ENCODE data around the gene DCAF8.

Gene DCAF8

DNA sequence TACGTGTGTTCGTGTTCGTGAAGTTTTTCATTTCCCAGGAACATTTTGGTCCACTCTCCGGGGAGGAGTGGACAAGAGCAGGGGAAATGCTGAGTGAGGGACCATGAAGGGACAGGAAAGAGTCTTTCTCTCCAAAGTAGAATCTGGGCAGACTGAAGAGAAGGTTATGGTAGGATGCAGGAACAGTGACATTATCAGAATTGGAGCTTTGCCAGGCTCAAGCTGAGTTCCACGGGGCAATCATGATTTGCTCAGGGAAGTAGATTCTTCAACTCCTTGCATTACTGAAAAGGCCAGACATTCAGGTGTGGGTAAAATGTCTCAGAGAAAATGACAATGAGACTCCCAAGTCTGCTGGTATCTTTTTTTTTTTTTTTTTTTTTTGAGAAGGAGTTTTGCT lies 94.3 kb downstream of the DCAF8 start:
- DNase-seq = no peak

DNA sequence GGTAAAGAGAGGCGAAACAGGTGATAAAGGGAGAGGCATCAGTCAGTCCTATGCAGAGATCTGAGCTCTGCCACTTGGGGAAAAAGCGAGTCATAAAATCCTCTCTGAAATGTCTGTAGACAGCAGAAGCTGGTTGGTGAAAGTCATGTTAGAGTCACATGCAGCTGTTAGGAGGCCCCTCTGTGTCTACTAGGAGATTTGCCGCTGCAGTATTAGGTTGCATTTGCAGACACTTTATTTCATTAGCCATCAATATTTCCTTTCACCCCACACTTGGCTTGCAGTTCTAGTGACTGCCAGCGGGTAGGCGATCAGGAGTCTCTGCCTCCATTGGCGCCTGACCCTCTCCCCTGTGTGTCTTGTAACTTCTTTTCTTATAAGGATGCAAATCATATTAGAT lies 94.8 kb downstream of the DCAF8 start:
- no peak for DNase-seq

DNA sequence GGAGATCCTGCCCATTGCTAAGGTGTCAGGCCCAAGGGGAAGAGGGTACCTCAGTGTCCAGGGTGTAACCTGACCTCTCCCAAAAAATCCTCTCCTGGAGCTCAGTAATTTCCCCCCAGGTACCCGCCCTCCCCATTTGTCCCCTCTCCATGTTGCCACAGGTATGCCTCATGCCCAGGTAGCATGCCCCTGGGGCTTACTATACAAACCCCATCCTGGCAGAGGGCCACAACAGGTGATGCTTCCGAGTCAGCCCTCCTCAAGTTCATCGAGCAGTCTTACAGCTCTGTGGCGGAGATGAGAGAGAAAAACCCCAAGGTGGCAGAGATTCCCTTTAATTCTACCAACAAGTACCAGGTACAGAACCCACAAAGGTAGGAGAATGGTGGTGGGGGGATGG lies 95.3 kb downstream of the DCAF8 start:
- no peak for DNase-seq

DNA sequence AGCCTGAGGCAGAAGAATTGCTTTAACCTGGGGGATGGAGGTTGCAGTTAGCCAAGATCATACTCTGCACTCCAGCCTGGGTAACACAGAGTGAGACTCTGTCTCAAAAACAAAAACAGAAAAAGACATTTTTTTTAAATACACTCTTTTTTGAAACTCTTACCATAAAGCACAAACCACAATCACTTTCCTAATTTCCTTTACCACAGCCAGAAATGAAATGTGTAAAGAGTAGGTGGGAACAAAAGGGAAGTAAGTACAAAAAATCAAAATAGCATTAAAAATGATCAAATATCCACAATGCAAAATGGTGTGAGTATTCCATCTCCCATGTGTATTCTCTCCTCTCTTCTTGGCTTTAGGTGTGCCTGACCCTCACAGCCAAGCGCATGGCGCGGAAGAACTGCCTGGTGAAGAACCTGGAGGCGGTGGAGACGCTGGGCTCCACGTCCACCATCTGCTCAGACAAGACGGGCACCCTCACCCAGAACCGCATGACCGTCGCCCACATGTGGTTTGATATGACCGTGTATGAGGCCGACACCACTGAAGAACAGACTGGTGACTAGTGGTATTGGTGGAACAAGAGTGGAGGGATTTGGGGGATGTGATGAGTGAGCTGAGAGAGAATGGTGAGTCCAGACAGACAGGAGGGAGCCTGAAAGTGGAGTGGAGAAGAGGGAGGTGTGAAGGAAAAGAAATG lies 96.0 kb downstream of the DCAF8 start:
- no peak for DNase-seq

Data from T1000 (cell line).